HAP-1 (cell line): Measurements from ENCODE around the gene TP53TG3E.
"Not testable (repeated sequence)": the region's sequence is repeated elsewhere in the genome, so short reads cannot be mapped to it uniquely, and the experiment has no call there.

Source experiments
- DNase-seq, 2 experiments: peaks; one replicate each; pipeline ENCODE4 v3.0.0-alpha.2; 2016 to 2020; ENCODE audit warnings: low spot score in 2 of 2
- H3K27me3 ChIP-seq: fragments of 250-450 bp; sonication (Bioruptor Pico); 2 replicates; pipeline ENCODE4 v1.5.1; 2020; ENCODE audit warnings: low read depth, mild to moderate bottlenecking, moderate library complexity
- H3K36me3 ChIP-seq: fragments of 250-450 bp; sonication (Bioruptor Pico); replicated peaks from 2 replicates; pipeline ENCODE4 v1.5.1; 2020; ENCODE audit warnings: mild to moderate bottlenecking
- H3K4me1 ChIP-seq: fragments of 250-450 bp; sonication (Bioruptor Pico); 2 replicates; pipeline ENCODE4 v1.5.1; 2020; ENCODE audit warnings: mild to moderate bottlenecking
- H3K4me3 ChIP-seq: fragments of 250-450 bp; sonication (Bioruptor Pico); 2 replicates; pipeline ENCODE4 v1.5.1; 2020; ENCODE audit warnings: mild to moderate bottlenecking, moderate library complexity
- H3K9me3 ChIP-seq: fragments of 250-450 bp; sonication (Bioruptor Pico); 2 replicates; pipeline ENCODE4 v1.5.1; 2020; ENCODE audit warnings: mild to moderate bottlenecking, moderate library complexity
- in situ Hi-C: fragments of 300-500 bp; cut with MboI; formaldehyde crosslinking; loops from 3 replicates; pipeline ENCODE4 v1.14.3; 2020; ENCODE audit warnings: low sequenced_read_pairs, inconsistent platforms, mixed read lengths

Gene TP53TG3E

GRCh38 chr16:33304006-33304405 is at the start of gene TP53TG3E:
Gene TP53TG3E (plus strand): TSS chr16:33304306. CDS start chr16:33304374, 68 bp downstream.
- in situ Hi-C loops, H3K4me3 ChIP-seq, H3K4me1 ChIP-seq, DNase-seq, H3K27me3 ChIP-seq, H3K36me3 ChIP-seq, H3K9me3 ChIP-seq: not testable (repeated sequence)

- H3K27me3 ChIP-seq, in situ Hi-C loops, H3K4me3 ChIP-seq, H3K36me3 ChIP-seq, H3K4me1 ChIP-seq, H3K9me3 ChIP-seq: not testable (repeated sequence)
- DNase-seq, result peak in 1 of 2 experiments; percentile 45
Observed at GRCh38 chr16:33336226-33337012, 32.3 kb downstream of the TP53TG3E start.

DNA sequence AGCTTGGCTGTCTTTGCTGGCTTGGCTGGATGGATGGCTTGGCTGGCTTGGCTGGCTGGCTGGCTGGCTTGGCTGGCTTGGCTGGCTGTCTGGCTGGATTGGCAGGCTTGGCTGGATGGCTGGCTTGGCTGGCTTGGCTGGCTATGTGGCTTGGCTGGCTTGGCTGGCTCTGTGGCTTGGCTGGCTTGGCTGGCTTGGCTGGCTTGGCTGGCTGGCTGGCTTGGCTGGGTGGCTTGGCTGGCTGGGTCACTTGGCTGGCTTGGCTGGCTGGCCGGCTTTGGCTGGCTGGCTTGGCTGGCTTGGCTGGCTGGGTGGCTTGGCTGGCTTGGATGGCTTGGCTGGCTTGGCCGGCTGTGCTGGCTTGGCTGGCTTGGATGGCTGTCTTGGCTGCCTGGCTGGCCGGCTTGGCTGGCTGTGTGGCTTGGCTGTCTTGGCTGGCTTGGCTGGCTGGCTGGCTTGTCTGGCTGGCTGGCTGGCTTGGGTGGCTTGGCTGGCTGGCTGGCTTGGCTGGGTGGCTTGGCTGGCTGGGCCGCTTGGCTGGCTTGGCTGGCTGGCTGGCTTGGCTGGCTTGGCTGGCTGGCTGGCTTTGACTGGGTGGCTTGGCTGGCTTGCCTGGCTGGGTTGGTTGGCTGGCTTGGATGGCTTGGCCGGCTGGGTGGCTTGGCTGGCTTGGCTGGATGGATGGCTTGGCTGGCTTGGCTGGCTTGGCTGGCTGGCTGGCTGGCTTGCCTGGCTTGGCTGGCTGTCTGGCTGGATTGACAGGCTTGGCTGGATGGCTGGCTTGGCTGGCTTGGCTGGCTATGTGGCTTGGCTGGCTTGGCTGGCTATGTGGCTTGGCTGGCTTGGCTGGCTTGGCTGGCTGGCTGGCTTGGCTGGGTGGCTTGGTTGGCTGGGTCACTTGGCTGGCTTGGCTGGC is 33.8 kb downstream of the TP53TG3E start:
- in situ Hi-C loops, result not testable (repeated sequence)
- DNase-seq, result peak; percentile 2 to 54

GRCh38 chr16:33338543-33338951 is 34.4 kb downstream of the TP53TG3E start:
- H3K9me3 ChIP-seq, H3K27me3 ChIP-seq, H3K4me3 ChIP-seq, H3K36me3 ChIP-seq, in situ Hi-C loops, H3K4me1 ChIP-seq: not testable (repeated sequence)
- DNase-seq, result peak; percentile 1 to 27

More for the DNA sequence above, 33.8 kb downstream of the TP53TG3E start:
- H3K36me3 ChIP-seq, H3K9me3 ChIP-seq, H3K4me1 ChIP-seq, H3K4me3 ChIP-seq, H3K27me3 ChIP-seq: not testable (repeated sequence)

DNA sequence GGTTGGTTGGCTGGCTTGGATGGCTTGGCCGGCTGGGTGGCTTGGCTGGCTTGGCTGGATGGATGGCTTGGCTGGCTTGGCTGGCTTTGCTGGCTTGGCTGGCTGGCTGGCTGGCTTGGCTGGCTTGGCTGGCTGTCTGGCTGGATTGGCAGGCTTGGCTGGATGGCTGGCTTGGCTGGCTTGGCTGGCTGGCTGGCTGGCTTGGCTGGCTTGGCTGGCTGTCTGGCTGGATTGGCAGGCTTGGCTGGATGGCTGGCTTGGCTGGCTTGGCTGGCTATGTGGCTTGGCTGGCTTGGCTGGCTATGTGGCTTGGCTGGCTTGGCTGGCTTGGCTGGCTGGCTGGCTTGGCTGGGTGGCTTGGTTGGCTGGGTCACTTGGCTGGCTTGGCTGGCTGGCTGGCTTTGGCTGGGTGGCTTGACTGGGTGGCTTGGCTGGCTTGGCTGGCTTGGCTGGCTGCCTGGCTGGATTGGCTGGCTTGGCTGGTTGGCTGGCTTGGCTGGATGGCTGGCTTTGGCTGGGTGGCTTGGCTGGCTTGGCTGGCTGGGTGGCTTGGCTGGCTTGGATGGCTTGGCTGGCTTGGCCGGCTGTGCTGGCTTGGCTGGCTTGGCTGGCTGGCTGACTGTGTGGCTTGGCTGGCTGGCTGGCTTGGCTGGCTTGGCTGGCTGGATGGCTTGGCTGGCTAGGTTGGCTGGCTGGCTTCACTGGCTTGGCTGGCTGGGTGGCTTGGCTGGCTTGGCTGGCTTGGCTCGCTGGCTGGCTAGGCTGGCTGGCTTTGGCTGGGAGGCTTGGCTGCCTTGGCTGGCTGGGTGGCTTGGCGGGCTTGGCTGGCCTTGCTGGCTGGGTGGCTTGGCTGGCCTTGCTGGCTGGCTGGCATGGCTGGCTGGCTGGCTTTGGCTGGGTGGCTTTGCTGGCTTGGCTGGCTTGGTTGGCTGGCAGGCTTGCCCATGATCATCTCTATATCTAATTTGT is 35.3 kb downstream of the TP53TG3E start:
- H3K9me3 ChIP-seq, H3K4me3 ChIP-seq, H3K27me3 ChIP-seq, in situ Hi-C loops, H3K36me3 ChIP-seq, H3K4me1 ChIP-seq: not testable (repeated sequence)
- DNase-seq, result peak in 1 of 2 experiments; percentile 41
